HG02870 (cell line): ENCODE measurements around the gene SLIT3.
"Not testable (repeated sequence)": the region's sequence is repeated elsewhere in the genome, so short reads cannot be mapped to it uniquely, and the experiment has no call there.

Experiments
- ATAC-seq: cut with Tn5 transposase; IDR thresholded peaks from one replicate; pipeline ENCODE4 v1.9.1; 2021; ENCODE audit warnings: mild to moderate bottlenecking, moderate library complexity; ENCODE audit not compliant: unreplicated experiment

SLIT3 gene

GRCh38 chr5:168756453-168757391, 544.2 kb downstream of the SLIT3 start:
- ATAC-seq: no peak

GRCh38 chr5:168755548-168756093, 545.3 kb downstream of the SLIT3 start:
- ATAC-seq: no peak

- no peak for ATAC-seq
These were observed 547.2 kb downstream of the SLIT3 start for GRCh38 chr5:168753691-168754254.

GRCh38 chr5:168752416-168753190, 548.3 kb downstream of the SLIT3 start:
- no peak for ATAC-seq

- no peak for ATAC-seq
These were observed 548.9 kb downstream of the SLIT3 start for GRCh38 chr5:168752012-168752411.

- ATAC-seq: no peak
These were observed 550.0 kb downstream of the SLIT3 start for GRCh38 chr5:168750926-168751325.

GRCh38 chr5:168749391-168750100, 551.4 kb downstream of the SLIT3 start:
- no peak for ATAC-seq

GRCh38 chr5:168747987-168748777, 552.8 kb downstream of the SLIT3 start:
- ATAC-seq: no peak

- ATAC-seq: no peak
These were observed 553.9 kb downstream of the SLIT3 start for GRCh38 chr5:168746893-168747640.

- ATAC-seq: not testable (repeated sequence)
These were observed 554.6 kb downstream of the SLIT3 start for GRCh38 chr5:168746126-168746892.

GRCh38 chr5:168743617-168744016, 557.3 kb downstream of the SLIT3 start:
- ATAC-seq: no peak

GRCh38 chr5:168742311-168742710, 558.6 kb downstream of the SLIT3 start:
- not testable (repeated sequence) for ATAC-seq

GRCh38 chr5:168740811-168741213, 560.1 kb downstream of the SLIT3 start:
- ATAC-seq: no peak

- ATAC-seq: no peak
These were observed 560.7 kb downstream of the SLIT3 start for GRCh38 chr5:168740092-168740800.

- no peak for ATAC-seq
These were observed 563.9 kb downstream of the SLIT3 start for GRCh38 chr5:168737066-168737465.

- no peak for ATAC-seq
These were observed 564.6 kb downstream of the SLIT3 start for GRCh38 chr5:168736281-168736831.

GRCh38 chr5:168734620-168735300, 566.2 kb downstream of the SLIT3 start:
- peak; percentile 51 for ATAC-seq
